GM18505 (cell line): Measurements from ENCODE around the gene CCDC112.

Source experiments
- ATAC-seq: cut with Tn5 transposase; IDR thresholded peaks from one replicate; pipeline ENCODE4 v1.9.1; 2021; ENCODE audit not compliant: unreplicated experiment
- POLR2A ChIP-seq: IDR thresholded peaks from 4 replicates; pipeline ENCODE4 v1.6.1; 2011; ENCODE audit warnings: borderline replicate concordance; ENCODE audit not compliant: insufficient read depth, insufficient read length; ENCODE audit errors: extremely low read depth

Gene CCDC112

GRCh38 chr5:115325296-115325959, 29.0 kb upstream of the CCDC112 start:
- no peak for TF ChIP-seq POLR2A
- no peak for ATAC-seq

GRCh38 chr5:115324021-115324420, 27.6 kb upstream of the CCDC112 start:
- no peak for ATAC-seq
- TF ChIP-seq POLR2A = no peak

GRCh38 chr5:115322729-115323128, 26.3 kb upstream of the CCDC112 start:
- no peak for ATAC-seq
- no peak for TF ChIP-seq POLR2A

- ATAC-seq = no peak
- TF ChIP-seq POLR2A = no peak
Observed at GRCh38 chr5:115321309-115321708, 24.9 kb upstream of the CCDC112 start.

GRCh38 chr5:115320515-115320914, 24.1 kb upstream of the CCDC112 start:
- no peak for TF ChIP-seq POLR2A
- ATAC-seq = no peak

- no peak for ATAC-seq
- TF ChIP-seq POLR2A = no peak
Observed at GRCh38 chr5:115320006-115320405, 23.6 kb upstream of the CCDC112 start.

GRCh38 chr5:115319007-115319406, 22.6 kb upstream of the CCDC112 start:
- TF ChIP-seq POLR2A = no peak
- ATAC-seq = no peak

- no peak for ATAC-seq
- no peak for TF ChIP-seq POLR2A
Observed at GRCh38 chr5:115317736-115318135, 21.3 kb upstream of the CCDC112 start.

GRCh38 chr5:115317320-115317719, 20.9 kb upstream of the CCDC112 start:
- no peak for TF ChIP-seq POLR2A
- ATAC-seq = no peak

GRCh38 chr5:115313632-115314031, 17.2 kb upstream of the CCDC112 start:
- no peak for TF ChIP-seq POLR2A
- ATAC-seq = no peak

- no peak for TF ChIP-seq POLR2A
- no peak for ATAC-seq
Observed at GRCh38 chr5:115313052-115313451, 16.6 kb upstream of the CCDC112 start.

GRCh38 chr5:115309751-115310370, 13.4 kb upstream of the CCDC112 start:
- ATAC-seq = no peak
- TF ChIP-seq POLR2A = no peak

- TF ChIP-seq POLR2A = no peak
Observed at GRCh38 chr5:115308815-115309214, 12.4 kb upstream of the CCDC112 start.

GRCh38 chr5:115306011-115306536, 9.6 kb upstream of the CCDC112 start:
- ATAC-seq = no peak

More at GRCh38 chr5:115308815-115309214, 12.4 kb upstream of the CCDC112 start:
- no peak for ATAC-seq

GRCh38 chr5:115304496-115304895, 8.0 kb upstream of the CCDC112 start:
- TF ChIP-seq POLR2A = no peak
- no peak for ATAC-seq

More at GRCh38 chr5:115306011-115306536, 9.6 kb upstream of the CCDC112 start:
- no peak for TF ChIP-seq POLR2A

- ATAC-seq = no peak
- no peak for TF ChIP-seq POLR2A
Observed at GRCh38 chr5:115298811-115299210, 2.4 kb upstream of the CCDC112 start.
